GM23338 (cell line): ENCODE data around the gene LPP. TPM values are rescaled to one million over a fixed set of nuclear protein-coding genes. Genes with fewer than 3 reads are reported as not detected.

Experiments
- ATAC-seq: fragments of 200-7000 bp; cut with Tn5 transposase; 3 replicates; pipeline ENCODE4 v1.9.1; 2020
- DNase-seq: peaks from one replicate; pipeline ENCODE4 v3.0.0-alpha.2; 2015; ENCODE audit warnings: low spot score
- H2AFZ ChIP-seq: fragments of 200-600 bp; sonication (generic); 2 replicates; pipeline ENCODE4 v1.8.0; 2016; ENCODE audit warnings: antibody characterized with exemption, mild to moderate bottlenecking, moderate library complexity
- H3F3A ChIP-seq: fragments of 200-600 bp; sonication (generic); replicated peaks from 2 replicates; pipeline ENCODE4 v1.8.0; 2017; ENCODE audit warnings: antibody characterized with exemption, mixed run types, low read depth
- H3K27ac ChIP-seq: fragments of 200-600 bp; sonication (generic); 2 replicates; pipeline ENCODE4 v1.6.1; 2016; ENCODE audit warnings: low read depth
- H3K27me3 ChIP-seq: fragments of 200-600 bp; sonication (generic); 2 replicates; pipeline ENCODE4 v1.8.0; 2016; ENCODE audit warnings: mild to moderate bottlenecking, mixed run types, moderate library complexity; ENCODE audit not compliant: insufficient read depth
- H3K36me3 ChIP-seq: fragments of 200-600 bp; sonication (generic); 2 replicates; pipeline ENCODE4 v1.8.0; 2016; ENCODE audit warnings: mild to moderate bottlenecking; ENCODE audit not compliant: insufficient read depth
- H3K4me1 ChIP-seq: fragments of 200-600 bp; sonication (generic); 2 replicates; pipeline ENCODE4 v1.8.0; 2016; ENCODE audit warnings: mild to moderate bottlenecking, moderate library complexity; ENCODE audit not compliant: insufficient read depth
- H3K4me2 ChIP-seq: fragments of 200-600 bp; sonication (generic); 2 replicates; pipeline ENCODE4 v1.7.1; 2017; ENCODE audit warnings: mixed run types
- H3K4me3 ChIP-seq: fragments of 200-600 bp; sonication (generic); 2 replicates; pipeline ENCODE4 v1.6.1; 2016; ENCODE audit warnings: mixed run types
- H3K79me2 ChIP-seq: fragments of 200-600 bp; sonication (generic); replicated peaks from 2 replicates; pipeline ENCODE4 v1.8.0; 2017; ENCODE audit warnings: mild to moderate bottlenecking; ENCODE audit not compliant: insufficient read depth
- H3K9me2 ChIP-seq: fragments of 200-600 bp; sonication (generic); 2 replicates; pipeline ENCODE4 v1.8.0; 2017; ENCODE audit not compliant: insufficient read depth
- H4K20me1 ChIP-seq: fragments of 200-600 bp; sonication (generic); replicated peaks from 2 replicates; pipeline ENCODE4 v1.8.0; 2017; ENCODE audit warnings: mild to moderate bottlenecking; ENCODE audit not compliant: insufficient read depth
- H3K27ac Mint-ChIP-seq: 2 replicates; pipeline ENCODE4 v1.8.0; 2020; ENCODE audit warnings: inconsistent platforms, mild to moderate bottlenecking, moderate library complexity, mixed read lengths
- H3K27me3 Mint-ChIP-seq: 3 replicates; pipeline ENCODE4 v1.8.0; 2022; ENCODE audit warnings: low read depth, mild to moderate bottlenecking, moderate library complexity, mixed read lengths, inconsistent platforms; ENCODE audit not compliant: insufficient read depth, poor library complexity
- H3K36me3 Mint-ChIP-seq: 3 replicates; pipeline ENCODE4 v1.8.0; 2021; ENCODE audit warnings: low read depth, mild to moderate bottlenecking, inconsistent platforms, moderate library complexity, mixed read lengths
- H3K4me1 Mint-ChIP-seq: 3 replicates; pipeline ENCODE4 v1.8.0; 2020; ENCODE audit warnings: mild to moderate bottlenecking, inconsistent platforms, mixed read lengths
- H3K4me3 Mint-ChIP-seq: 3 replicates; pipeline ENCODE4 v1.8.0; 2021; ENCODE audit warnings: moderate library complexity, mild to moderate bottlenecking, inconsistent platforms, mixed read lengths
- H3K9me3 Mint-ChIP-seq: 3 replicates; pipeline ENCODE4 v1.8.0; 2020; ENCODE audit warnings: moderate library complexity, mild to moderate bottlenecking, inconsistent platforms, mixed read lengths
- CREB1 ChIP-seq: fragments of 250-450 bp; sonication (Bioruptor Pico); IDR thresholded peaks from 2 replicates; pipeline ENCODE4 v1.5.0; 2020; ENCODE audit warnings: low read depth, mild to moderate bottlenecking, moderate library complexity
- EZH2 ChIP-seq: fragments of 200-600 bp; sonication (generic); IDR thresholded peaks from one replicate; pipeline ENCODE4 v1.8.0; 2017; ENCODE audit warnings: antibody characterized with exemption, mild to moderate bottlenecking, low read depth; ENCODE audit not compliant: unreplicated experiment
- EZH2phosphoT487 ChIP-seq: fragments of 200-600 bp; sonication (generic); IDR thresholded peaks from one replicate; pipeline ENCODE4 v1.8.1; 2018; ENCODE audit warnings: antibody characterized with exemption; ENCODE audit not compliant: unreplicated experiment
- JUNB ChIP-seq: IDR thresholded peaks from one replicate; pipeline ENCODE4 v1.6.1; 2016; ENCODE audit warnings: antibody characterized with exemption; ENCODE audit not compliant: unreplicated experiment
- NANOG ChIP-seq: IDR thresholded peaks from 2 replicates; pipeline ENCODE4 v1.6.1; 2016; ENCODE audit warnings: antibody characterized with exemption, borderline replicate concordance
- POLR2AphosphoS5 ChIP-seq: IDR thresholded peaks from 2 replicates; pipeline ENCODE4 v1.6.1; 2016; ENCODE audit warnings: antibody characterized with exemption, low read depth
- STAT1 ChIP-seq: IDR thresholded peaks from one replicate; pipeline ENCODE4 v1.6.1; 2016; ENCODE audit warnings: antibody characterized with exemption; ENCODE audit not compliant: unreplicated experiment
- ZNF114 ChIP-seq: fragments of 250-450 bp; sonication (Bioruptor Pico); IDR thresholded peaks from 2 replicates; pipeline ENCODE4 v1.5.0; 2020; ENCODE audit warnings: mild to moderate bottlenecking, moderate library complexity
- ZNF331 ChIP-seq: fragments of 250-450 bp; sonication (Bioruptor Pico); IDR thresholded peaks from 2 replicates; pipeline ENCODE4 v1.5.0; 2020; ENCODE audit warnings: low read depth, mild to moderate bottlenecking, moderate library complexity
- polyA plus RNA-seq: library from polyadenylated mRNA; unstranded; fragments of >200 nt; fragmentation: Nextera tagmentation; extraction: Ambion mirVana; gene quantifications from 2 replicates; pipeline ENCODE4 v1.2.1, GENCODE V29; 2016
- total RNA-seq: library from RNA; depleted of rRNA; stranded (reverse); fragments of >200 nt; shearing (Covaris generic); gene quantifications from 2 replicates; pipeline ENCODE4 v1.2.3, GENCODE V29; 2014
- TF ChIP-seq, protein P1 (sequence below): IDR thresholded peaks from 2 replicates; pipeline ENCODE4 v1.6.1; 2016; ENCODE audit warnings: antibody characterized with exemption
- TF ChIP-seq, protein P2 (sequence below): IDR thresholded peaks from one replicate; pipeline ENCODE4 v1.6.1; 2018; ENCODE audit warnings: antibody characterized with exemption; ENCODE audit not compliant: unreplicated experiment
- TF ChIP-seq, protein P3 (sequence below): fragments of 250-450 bp; sonication (Bioruptor Pico); IDR thresholded peaks from 2 replicates; pipeline ENCODE4 v1.5.0; 2020; ENCODE audit warnings: mild to moderate bottlenecking, moderate library complexity
- TF ChIP-seq, protein P4 (sequence below), 2 experiments: fragments of 200-600 bp in 1 of 2; sonication (generic) in 1 of 2; conservative IDR thresholded peaks; 2 replicates each; pipeline versions ENCODE4 v1.5.1 to v1.6.1; 2016 to 2017; ENCODE audit warnings: antibody characterized with exemption in 2 of 2, low read depth in 2 of 2, mild to moderate bottlenecking in 2 of 2, moderate library complexity in 1 of 2

The LPP gene
- total and polyA plus RNA-seq, 2 experiments from 2014 or later, result 23.0 to 35.2 TPM

DNA sequence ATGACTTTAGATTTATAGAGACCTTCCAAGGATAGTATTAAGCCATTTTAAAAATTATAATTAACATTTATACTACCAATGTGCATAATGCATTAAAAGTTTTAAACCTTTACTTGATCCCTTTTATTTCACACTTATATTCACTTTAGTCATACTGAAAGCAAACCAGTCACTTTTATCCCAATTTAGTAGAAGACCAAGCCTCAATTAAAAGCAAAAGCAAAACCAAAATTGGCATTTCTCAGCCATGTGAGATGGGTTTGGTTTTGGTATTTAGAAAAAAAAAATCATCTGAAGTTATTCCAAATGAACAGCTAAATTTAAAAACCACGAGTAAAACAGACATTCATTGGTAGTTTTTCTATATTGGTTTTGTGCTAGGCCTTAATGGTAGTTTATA is 249.4 kb downstream of the LPP start:
- no peaks in the 10 kb centered on the region for H3K36me3 Mint-ChIP-seq
- no peak overlapping the region for H3K27ac Mint-ChIP-seq
- peaks cover 2% of the 10 kb centered on the region for H3K27me3 Mint-ChIP-seq
- Histone ChIP-seq H3K9me2 (no peaks in the 10 kb centered on the region), H3K36me3 (no peaks in the 10 kb centered on the region), H3K4me1 (peaks cover 3% of the 10 kb centered on the region; the same call in 1 of the 2 replicates), H3K79me2 (no peaks in the 10 kb centered on the region), H3F3A (no peaks in the 10 kb centered on the region), H3K27me3 (no peaks in the 10 kb centered on the region), H2AFZ (no peak overlapping the region), H3K4me2 (no peak overlapping the region), H3K4me3 (no peak overlapping the region), H3K27ac (no peak overlapping the region), H4K20me1 (no peaks in the 10 kb centered on the region)
- DNase-seq (no peak), ATAC-seq (no peak)
- TF ChIP-seq CREB1 (CRISPR knock-in tag), result no peak
- TF ChIP-seq NANOG, result no peak
- no peak for TF ChIP-seq ZNF331
- TF ChIP-seq STAT1, result no peak
- TF ChIP-seq, protein P1, sequence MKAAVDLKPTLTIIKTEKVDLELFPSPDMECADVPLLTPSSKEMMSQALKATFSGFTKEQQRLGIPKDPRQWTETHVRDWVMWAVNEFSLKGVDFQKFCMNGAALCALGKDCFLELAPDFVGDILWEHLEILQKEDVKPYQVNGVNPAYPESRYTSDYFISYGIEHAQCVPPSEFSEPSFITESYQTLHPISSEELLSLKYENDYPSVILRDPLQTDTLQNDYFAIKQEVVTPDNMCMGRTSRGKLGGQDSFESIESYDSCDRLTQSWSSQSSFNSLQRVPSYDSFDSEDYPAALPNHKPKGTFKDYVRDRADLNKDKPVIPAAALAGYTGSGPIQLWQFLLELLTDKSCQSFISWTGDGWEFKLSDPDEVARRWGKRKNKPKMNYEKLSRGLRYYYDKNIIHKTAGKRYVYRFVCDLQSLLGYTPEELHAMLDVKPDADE, result no peak
- TF ChIP-seq, protein P2, sequence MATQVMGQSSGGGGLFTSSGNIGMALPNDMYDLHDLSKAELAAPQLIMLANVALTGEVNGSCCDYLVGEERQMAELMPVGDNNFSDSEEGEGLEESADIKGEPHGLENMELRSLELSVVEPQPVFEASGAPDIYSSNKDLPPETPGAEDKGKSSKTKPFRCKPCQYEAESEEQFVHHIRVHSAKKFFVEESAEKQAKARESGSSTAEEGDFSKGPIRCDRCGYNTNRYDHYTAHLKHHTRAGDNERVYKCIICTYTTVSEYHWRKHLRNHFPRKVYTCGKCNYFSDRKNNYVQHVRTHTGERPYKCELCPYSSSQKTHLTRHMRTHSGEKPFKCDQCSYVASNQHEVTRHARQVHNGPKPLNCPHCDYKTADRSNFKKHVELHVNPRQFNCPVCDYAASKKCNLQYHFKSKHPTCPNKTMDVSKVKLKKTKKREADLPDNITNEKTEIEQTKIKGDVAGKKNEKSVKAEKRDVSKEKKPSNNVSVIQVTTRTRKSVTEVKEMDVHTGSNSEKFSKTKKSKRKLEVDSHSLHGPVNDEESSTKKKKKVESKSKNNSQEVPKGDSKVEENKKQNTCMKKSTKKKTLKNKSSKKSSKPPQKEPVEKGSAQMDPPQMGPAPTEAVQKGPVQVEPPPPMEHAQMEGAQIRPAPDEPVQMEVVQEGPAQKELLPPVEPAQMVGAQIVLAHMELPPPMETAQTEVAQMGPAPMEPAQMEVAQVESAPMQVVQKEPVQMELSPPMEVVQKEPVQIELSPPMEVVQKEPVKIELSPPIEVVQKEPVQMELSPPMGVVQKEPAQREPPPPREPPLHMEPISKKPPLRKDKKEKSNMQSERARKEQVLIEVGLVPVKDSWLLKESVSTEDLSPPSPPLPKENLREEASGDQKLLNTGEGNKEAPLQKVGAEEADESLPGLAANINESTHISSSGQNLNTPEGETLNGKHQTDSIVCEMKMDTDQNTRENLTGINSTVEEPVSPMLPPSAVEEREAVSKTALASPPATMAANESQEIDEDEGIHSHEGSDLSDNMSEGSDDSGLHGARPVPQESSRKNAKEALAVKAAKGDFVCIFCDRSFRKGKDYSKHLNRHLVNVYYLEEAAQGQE, result no peak
- TF ChIP-seq, protein P3, sequence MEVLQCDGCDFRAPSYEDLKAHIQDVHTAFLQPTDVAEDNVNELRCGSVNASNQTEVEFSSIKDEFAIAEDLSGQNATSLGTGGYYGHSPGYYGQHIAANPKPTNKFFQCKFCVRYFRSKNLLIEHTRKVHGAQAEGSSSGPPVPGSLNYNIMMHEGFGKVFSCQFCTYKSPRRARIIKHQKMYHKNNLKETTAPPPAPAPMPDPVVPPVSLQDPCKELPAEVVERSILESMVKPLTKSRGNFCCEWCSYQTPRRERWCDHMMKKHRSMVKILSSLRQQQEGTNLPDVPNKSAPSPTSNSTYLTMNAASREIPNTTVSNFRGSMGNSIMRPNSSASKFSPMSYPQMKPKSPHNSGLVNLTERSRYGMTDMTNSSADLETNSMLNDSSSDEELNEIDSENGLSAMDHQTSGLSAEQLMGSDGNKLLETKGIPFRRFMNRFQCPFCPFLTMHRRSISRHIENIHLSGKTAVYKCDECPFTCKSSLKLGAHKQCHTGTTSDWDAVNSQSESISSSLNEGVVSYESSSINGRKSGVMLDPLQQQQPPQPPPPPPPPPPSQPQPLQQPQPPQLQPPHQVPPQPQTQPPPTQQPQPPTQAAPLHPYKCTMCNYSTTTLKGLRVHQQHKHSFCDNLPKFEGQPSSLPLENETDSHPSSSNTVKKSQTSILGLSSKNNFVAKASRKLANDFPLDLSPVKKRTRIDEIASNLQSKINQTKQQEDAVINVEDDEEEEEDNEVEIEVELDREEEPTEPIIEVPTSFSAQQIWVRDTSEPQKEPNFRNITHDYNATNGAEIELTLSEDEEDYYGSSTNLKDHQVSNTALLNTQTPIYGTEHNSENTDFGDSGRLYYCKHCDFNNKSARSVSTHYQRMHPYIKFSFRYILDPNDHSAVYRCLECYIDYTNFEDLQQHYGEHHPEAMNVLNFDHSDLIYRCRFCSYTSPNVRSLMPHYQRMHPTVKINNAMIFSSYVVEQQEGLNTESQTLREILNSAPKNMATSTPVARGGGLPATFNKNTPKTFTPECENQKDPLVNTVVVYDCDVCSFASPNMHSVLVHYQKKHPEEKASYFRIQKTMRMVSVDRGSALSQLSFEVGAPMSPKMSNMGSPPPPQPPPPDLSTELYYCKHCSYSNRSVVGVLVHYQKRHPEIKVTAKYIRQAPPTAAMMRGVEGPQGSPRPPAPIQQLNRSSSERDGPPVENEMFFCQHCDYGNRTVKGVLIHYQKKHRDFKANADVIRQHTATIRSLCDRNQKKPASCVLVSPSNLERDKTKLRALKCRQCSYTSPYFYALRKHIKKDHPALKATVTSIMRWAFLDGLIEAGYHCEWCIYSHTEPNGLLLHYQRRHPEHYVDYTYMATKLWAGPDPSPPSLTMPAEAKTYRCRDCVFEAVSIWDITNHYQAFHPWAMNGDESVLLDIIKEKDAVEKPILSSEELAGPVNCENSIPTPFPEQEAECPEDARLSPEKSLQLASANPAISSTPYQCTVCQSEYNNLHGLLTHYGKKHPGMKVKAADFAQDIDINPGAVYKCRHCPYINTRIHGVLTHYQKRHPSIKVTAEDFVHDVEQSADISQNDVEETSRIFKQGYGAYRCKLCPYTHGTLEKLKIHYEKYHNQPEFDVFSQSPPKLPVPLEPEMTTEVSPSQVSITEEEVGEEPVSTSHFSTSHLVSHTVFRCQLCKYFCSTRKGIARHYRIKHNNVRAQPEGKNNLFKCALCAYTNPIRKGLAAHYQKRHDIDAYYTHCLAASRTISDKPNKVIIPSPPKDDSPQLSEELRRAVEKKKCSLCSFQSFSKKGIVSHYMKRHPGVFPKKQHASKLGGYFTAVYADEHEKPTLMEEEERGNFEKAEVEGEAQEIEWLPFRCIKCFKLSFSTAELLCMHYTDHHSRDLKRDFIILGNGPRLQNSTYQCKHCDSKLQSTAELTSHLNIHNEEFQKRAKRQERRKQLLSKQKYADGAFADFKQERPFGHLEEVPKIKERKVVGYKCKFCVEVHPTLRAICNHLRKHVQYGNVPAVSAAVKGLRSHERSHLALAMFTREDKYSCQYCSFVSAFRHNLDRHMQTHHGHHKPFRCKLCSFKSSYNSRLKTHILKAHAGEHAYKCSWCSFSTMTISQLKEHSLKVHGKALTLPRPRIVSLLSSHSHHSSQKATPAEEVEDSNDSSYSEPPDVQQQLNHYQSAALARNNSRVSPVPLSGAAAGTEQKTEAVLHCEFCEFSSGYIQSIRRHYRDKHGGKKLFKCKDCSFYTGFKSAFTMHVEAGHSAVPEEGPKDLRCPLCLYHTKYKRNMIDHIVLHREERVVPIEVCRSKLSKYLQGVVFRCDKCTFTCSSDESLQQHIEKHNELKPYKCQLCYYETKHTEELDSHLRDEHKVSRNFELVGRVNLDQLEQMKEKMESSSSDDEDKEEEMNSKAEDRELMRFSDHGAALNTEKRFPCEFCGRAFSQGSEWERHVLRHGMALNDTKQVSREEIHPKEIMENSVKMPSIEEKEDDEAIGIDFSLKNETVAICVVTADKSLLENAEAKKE (CRISPR knock-in tag), result no peak
- TF ChIP-seq EZH2phosphoT487, result no peak
- no peak for TF ChIP-seq POLR2AphosphoS5
- no peak for TF ChIP-seq JUNB
- no peak for TF ChIP-seq EZH2
- TF ChIP-seq, protein P4, sequence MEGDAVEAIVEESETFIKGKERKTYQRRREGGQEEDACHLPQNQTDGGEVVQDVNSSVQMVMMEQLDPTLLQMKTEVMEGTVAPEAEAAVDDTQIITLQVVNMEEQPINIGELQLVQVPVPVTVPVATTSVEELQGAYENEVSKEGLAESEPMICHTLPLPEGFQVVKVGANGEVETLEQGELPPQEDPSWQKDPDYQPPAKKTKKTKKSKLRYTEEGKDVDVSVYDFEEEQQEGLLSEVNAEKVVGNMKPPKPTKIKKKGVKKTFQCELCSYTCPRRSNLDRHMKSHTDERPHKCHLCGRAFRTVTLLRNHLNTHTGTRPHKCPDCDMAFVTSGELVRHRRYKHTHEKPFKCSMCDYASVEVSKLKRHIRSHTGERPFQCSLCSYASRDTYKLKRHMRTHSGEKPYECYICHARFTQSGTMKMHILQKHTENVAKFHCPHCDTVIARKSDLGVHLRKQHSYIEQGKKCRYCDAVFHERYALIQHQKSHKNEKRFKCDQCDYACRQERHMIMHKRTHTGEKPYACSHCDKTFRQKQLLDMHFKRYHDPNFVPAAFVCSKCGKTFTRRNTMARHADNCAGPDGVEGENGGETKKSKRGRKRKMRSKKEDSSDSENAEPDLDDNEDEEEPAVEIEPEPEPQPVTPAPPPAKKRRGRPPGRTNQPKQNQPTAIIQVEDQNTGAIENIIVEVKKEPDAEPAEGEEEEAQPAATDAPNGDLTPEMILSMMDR (conservative IDR thresholded peaks at IDR 0.05; ENCODE audit: low read depth in 2 of 2), result no peak
- no peak for TF ChIP-seq ZNF114
- no peaks in the 10 kb centered on the region for H3K9me3 Mint-ChIP-seq
- no peaks in the 10 kb centered on the region for H3K4me1 Mint-ChIP-seq
- H3K4me3 Mint-ChIP-seq, result no peak overlapping the region
